GM18870 (cell line): Measurements from ENCODE around the gene ANXA3.
"Not testable (repeated sequence)": the region's sequence is repeated elsewhere in the genome, so short reads cannot be mapped to it uniquely, and the experiment has no call there.

Source experiments
- ATAC-seq: cut with Tn5 transposase; IDR thresholded peaks from one replicate; pipeline ENCODE4 v1.9.1; 2021; ENCODE audit warnings: moderate library complexity; ENCODE audit not compliant: unreplicated experiment

The ANXA3 gene

GRCh38 chr4:78569306-78569821 is 17.8 kb downstream of the ANXA3 start:
- no peak for ATAC-seq

DNA sequence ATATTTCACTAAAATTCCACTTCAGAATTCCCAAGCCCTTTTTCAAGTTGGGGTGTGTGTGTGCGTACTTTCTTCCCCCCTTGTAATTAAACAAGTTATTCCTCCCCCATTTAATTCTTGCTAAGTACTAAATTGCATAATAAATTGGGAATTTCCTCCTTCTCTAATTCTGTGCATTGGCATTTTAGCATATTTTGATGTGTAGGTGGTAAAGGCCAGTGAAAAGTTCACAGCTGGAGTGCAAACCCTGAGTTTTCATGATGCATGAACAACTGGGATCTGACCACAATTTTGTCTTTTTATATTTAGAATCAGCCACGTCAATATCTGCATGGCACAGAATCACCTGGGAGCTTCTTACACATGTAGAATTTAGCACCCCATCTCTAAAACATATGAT is 18.5 kb downstream of the ANXA3 start:
- no peak for ATAC-seq

GRCh38 chr4:78571804-78572203 is 20.2 kb downstream of the ANXA3 start:
- no peak for ATAC-seq

DNA sequence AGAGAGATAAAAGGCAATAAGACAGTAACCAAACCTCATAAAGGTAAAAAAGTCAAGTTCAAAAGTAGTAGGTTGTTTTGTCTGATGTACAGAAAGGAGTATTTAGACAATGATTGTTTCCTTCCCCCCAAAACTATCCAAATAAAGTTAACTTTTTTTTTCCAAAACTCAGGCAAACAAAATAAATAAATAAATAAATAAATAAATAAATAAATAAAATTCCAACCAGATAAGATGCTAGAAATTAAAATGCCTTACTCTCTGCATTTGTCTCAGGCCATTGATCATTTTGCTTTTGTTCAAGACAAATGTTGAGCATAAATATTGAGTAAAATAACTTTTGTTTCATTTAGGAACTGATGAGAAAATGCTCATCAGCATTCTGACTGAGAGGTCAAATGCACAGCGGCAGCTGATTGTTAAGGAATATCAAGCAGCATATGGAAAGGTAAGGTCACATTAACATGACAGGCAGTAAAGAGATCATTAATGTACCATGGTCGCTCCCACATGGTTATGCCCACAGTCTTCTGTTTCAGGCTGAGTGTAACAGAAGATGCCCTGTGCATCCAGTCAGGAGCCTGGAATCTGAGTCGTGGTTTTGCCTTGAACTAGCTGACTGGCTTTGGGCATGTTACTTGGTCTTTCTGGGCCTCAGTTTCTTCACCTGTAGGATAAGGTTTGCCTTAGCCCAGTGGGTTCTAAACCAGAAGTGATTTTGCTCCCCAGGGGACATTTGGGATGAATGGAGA is 27.3 kb downstream of the ANXA3 start:
- no peak for ATAC-seq

- no peak for ATAC-seq
Observed at GRCh38 chr4:78581618-78582017, 30.0 kb downstream of the ANXA3 start.

- no peak for ATAC-seq
Observed at GRCh38 chr4:78584863-78585547, 33.4 kb downstream of the ANXA3 start.

GRCh38 chr4:78585633-78586032 is 34.1 kb downstream of the ANXA3 start:
- no peak for ATAC-seq

DNA sequence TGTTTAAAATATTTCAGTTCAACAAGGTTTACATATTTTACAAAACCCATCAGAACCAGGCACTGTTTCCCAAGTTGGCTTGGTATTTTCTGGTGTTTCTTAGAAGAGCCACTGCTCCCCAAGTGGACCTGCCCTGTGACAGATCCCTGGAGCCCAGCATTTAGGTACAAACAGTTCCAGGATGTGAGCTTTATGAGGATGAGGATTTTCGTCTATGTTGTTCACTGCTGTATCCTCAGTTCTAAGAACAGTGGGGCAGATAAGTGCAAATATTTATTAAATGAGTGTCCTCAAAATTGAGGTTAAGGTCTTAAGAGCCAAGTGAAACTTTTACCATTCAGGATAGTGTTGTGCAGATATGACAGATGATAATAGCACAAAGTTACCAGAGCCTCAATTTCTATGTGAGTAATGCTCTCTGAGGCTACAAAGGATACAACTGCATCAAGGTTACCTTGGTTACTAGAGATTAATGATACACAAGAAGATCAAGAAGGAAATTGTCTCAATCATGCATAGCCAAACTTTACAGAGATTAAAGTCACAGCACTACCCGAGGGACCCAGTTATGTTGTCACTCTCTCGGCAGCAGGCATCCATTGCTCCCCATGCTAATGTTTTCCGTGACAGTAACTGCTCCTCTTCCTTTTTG is 37.5 kb downstream of the ANXA3 start:
- no peak for ATAC-seq

GRCh38 chr4:78591404-78591803 is 39.8 kb downstream of the ANXA3 start:
- ATAC-seq, result no peak

DNA sequence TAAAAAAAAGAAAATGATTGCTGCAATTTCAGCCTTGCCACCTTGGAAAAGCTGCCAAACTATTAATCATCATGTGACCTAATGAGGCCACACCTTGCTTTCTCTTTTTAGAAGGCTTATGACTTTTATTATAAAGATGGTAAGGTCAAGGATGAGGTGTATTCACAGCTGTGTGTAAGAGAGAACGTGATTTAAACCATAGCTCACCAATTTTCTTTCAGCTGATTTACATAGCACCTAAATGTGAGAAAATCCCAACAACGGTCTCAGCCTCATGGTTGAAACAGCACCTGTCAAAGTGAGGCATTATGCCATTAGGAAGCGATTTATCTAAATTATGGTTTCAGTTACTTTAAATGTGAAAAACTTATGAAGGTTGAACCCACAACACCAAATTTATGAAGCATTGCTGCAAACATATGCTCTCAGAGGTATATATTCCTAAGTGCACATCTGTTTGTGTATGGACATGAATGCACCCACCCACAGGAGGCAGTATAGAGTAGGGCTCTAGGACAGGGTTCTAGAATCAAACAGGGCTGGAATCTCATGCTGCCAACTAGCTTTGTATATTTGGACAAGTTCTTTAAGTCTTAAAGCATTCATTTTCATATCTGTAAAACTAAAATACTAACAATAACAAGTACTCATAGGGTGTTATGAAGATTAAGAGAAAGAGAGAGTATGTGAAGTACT is 40.7 kb downstream of the ANXA3 start:
- ATAC-seq, result no peak

DNA sequence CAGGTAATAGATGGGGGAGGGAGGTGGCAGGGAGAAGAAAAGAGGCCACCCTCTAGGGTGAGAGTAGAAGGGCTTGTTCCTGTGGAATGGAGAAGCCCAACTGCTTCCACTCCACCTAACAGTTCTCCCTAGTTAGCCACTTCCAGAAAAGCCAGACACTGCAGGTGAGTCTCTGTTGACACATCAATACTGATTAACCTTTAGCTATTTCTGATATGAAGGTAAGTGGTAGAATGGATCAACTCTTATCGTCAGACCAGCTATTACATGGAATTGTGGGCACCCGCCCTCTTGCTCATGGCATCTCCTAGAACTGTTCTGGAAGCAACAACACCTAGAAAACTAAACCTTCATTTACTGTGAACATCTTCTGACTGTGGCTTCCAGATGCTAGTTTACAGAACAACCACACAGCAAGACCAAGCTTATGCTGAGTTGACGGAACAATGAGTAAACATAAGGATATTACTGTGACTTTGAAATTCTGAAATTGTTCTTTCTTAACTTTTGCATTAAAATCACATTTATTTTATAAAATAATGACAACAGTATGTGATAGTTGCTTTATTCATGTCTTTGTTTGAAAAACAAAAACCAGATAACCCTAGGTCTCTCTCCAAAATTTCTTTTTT is 44.7 kb downstream of the ANXA3 start:
- no peak for ATAC-seq

DNA sequence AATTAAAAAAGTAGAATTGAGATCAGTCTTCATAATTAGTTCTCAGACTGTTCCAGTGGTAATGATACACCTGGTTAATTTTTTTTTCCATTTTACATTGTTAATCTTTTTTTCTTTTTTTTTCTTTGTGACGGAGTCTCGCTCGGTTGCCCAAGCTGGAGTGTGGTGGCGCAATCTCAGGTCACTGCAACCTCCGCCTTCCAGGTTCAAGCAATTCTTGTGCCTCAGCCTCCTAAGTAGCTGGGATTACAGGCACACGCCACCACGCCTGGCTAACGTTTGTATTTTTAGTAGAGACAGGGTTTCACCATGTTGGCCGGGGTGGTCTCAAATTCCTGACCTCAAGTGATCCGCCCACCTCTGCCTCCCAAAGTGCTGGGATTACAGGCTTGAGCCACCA is 46.9 kb downstream of the ANXA3 start:
- not testable (repeated sequence) for ATAC-seq

DNA sequence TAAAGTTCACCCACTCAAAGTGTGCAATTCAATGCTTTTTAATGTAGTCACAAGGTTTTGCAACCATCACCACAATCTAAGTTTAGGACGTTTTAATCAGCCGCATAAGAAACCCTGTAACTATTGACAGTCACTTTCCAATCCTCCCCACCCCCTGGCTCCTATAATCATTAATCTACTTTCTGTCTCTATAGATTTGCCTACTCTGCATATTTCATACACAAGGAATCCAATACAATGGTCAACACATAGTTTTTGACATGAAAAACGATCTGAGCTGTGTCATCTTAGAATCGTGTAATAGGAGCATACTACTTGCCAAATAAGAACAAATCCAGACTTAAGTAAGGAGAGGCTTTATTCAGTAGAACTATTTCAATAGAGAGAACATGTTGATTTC is 47.6 kb downstream of the ANXA3 start:
- no peak for ATAC-seq

DNA sequence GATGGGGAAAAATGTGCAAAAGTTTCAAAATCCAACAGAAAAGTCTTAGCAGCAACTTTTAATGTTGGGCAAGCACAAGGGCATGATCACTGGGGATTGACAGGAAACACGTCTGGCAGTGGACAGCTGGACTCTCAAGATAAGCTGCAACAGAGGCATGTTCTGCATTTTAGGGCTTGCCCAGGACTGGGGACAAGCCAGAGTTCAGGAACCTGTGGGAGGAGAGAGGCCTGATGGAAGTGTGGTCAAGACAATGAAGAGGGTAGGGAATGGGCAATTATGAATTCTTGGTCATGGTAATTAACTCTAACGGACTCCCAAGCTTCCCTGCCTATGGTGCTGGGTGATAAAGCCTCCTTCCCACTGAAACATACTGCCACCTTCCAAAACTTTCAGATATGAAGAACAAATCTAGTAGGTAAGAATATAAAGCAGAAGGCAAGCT is 48.4 kb downstream of the ANXA3 start:
- ATAC-seq, result no peak

DNA sequence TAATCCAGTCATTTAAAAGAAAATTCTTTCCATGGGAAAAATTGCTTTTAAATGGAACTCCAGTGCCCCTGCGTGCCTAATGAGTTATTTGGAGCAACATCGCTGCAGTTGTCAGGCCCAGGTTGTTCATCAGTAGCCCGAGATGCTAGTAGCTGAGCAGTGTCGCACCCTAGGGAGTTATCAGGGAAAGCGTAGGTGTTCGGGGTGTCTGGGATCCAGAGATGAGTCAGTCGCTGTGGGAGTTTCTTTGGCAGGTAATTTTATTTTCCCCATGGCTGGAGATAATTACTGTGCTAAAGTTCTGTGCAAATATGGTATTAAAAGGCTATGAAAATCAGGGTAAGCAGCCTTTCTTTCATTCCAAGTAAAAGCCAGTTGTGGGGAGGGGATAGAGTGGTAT is 49.4 kb downstream of the ANXA3 start:
- peak; percentile 77 for ATAC-seq

DNA sequence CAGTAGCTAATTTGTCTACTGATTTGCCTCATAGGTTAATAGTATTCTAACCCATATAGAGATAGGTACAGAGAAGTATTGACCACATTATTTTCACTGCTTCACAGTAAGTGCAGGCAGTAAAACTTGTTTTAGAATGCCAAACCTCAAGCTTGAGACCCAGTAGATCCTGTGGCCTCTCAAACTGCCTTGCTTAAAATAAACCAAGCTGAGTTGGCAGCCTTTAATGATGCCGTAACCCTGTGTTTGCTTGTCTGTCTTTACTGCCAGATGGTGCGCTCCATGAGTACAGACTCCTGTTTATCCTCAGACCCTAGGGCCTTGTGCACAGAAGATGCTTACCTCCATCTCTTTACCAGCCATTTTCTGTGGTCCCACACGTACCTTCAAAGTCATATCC is 50.8 kb downstream of the ANXA3 start:
- no peak for ATAC-seq

DNA sequence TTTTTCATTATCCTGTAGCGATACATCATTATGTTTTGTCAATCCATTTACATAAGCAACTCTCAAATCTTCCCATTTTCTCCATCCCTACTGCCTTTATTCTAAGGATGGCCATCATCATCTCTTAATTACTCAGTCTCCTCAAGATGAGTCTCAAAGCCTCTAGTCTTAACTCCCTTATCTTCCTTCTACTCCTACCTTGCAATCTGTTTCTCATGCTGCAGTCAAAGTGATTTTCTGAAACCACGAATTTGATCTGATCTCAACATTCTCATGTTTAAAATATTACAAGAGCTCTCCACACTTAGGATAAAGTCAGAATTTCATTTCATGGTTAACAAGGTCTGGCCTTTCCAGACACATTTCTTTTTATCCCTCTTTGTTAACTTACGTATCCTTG is 51.8 kb downstream of the ANXA3 start:
- ATAC-seq, result no peak

DNA sequence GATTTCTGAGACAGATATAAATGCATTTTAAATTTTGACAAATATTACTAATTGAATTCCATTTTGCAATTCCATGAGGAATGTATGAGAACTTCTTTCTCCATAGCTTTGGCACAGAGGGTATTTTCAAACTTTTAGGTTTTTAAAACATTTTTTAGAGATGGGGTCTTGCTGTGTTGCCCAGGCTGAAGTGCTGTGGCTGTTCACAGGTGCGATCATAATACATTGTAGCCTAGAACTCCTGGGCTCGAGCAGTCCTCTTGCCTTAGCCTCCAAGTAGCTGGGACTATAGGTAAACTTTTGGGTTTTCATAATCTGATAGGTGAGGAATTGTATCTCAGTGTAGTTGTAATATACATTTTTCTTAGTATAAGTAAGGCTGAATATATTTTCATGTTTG is 53.4 kb downstream of the ANXA3 start:
- ATAC-seq, result no peak

- ATAC-seq, result no peak
Observed at GRCh38 chr4:78606035-78606434, 54.5 kb downstream of the ANXA3 start.

DNA sequence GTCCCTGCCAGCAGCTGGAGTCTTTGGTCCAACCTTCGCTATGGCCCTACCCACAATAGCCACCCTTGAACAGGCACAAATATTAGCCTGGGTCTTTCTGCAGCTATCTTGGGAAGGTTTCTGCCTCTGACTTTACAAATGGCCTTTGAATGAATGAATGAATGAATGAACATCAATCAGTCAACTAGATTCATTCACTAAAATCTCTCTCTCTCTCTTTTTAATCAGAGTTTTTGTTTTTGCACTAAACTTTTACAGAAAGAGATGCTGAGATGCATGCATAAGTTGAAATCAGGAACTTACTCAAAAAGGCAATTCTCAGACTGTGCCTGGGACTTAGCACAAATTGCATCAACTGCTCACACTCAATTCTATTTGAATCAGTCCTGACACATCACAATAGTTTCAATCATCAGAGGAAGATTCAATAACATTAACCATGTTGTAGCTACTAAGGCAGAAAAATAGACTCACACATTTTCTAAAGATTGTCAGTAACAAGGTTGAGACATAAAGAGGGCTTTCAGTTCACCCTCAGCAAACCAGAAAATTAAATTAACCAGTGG is 55.0 kb downstream of the ANXA3 start:
- no peak for ATAC-seq
